Myocyte (in vitro differentiated cells): ENCODE results near the gene HEXD. TPM values are rescaled to one million over a fixed set of nuclear protein-coding genes. Genes with fewer than 3 reads are reported as not detected.
"Not testable (repeated sequence)": the region's sequence is repeated elsewhere in the genome, so short reads cannot be mapped to it uniquely, and the experiment has no call there.

ENCODE experiments used
- DNase-seq: peaks from one replicate; pipeline ENCODE4 v3.0.0-alpha.2; 2012; ENCODE audit warnings: low read depth
- total RNA-seq: library from RNA; depleted of rRNA; stranded (reverse); fragments of >200 nt; gene quantifications from 2 replicates; pipeline ENCODE4 v1.2.3, GENCODE V29; 2014

Gene HEXD
- total RNA-seq, 1 donor from 2014 or later: 30.2 TPM

GRCh38 chr17:82382220-82382932 is 35.8 kb upstream of the HEXD start:
- DNase-seq: not testable (repeated sequence)

- no peak for DNase-seq
Measured at GRCh38 chr17:82382933-82383255, 35.3 kb upstream of the HEXD start.

GRCh38 chr17:82383411-82383810 is 34.7 kb upstream of the HEXD start:
- no peak for DNase-seq

GRCh38 chr17:82384051-82384729 is 34.0 kb upstream of the HEXD start:
- DNase-seq: peak; percentile 40

GRCh38 chr17:82384730-82385481 is 33.2 kb upstream of the HEXD start:
- peak; percentile 96 for DNase-seq

- DNase-seq: no peak
Measured at GRCh38 chr17:82385559-82386254, 32.4 kb upstream of the HEXD start.

GRCh38 chr17:82386255-82386831 is 31.8 kb upstream of the HEXD start:
- peak; percentile 28 for DNase-seq

GRCh38 chr17:82386881-82387704 is 31.1 kb upstream of the HEXD start:
- no peak for DNase-seq

- no peak for DNase-seq
Measured at GRCh38 chr17:82387705-82388106, 30.4 kb upstream of the HEXD start.

- peak; percentile 47 for DNase-seq
Measured at GRCh38 chr17:82388223-82388921, 29.8 kb upstream of the HEXD start.

GRCh38 chr17:82388922-82389283 is 29.2 kb upstream of the HEXD start:
- DNase-seq: no peak

GRCh38 chr17:82389379-82389778 is 28.8 kb upstream of the HEXD start:
- peak; percentile 30 for DNase-seq

GRCh38 chr17:82390015-82390859 is 27.9 kb upstream of the HEXD start:
- no peak for DNase-seq

GRCh38 chr17:82390860-82391435 is 27.2 kb upstream of the HEXD start:
- DNase-seq: peak; percentile 67

GRCh38 chr17:82391496-82392066 is 26.6 kb upstream of the HEXD start:
- no peak for DNase-seq

GRCh38 chr17:82392209-82392920 is 25.8 kb upstream of the HEXD start:
- DNase-seq: no peak

GRCh38 chr17:82392941-82393340 is 25.2 kb upstream of the HEXD start:
- DNase-seq: no peak

- DNase-seq: no peak
Measured at GRCh38 chr17:82394278-82394677, 23.9 kb upstream of the HEXD start.
